Large intestine (tissue), 3 donors: Measurements from ENCODE around the gene HCFC1R1. TPM values are rescaled to one million over a fixed set of nuclear protein-coding genes. Genes with fewer than 3 reads are reported as not detected.

Source experiments
- DNase-seq, 2 donors: peaks; one replicate each; pipeline versions ENCODE4 v3.0.0 to v3.0.0-alpha.2; 2013
- H3K27ac ChIP-seq: one replicate; pipeline ENCODE4 v1.5.1; 2013; ENCODE audit warnings: low read length
- H3K27me3 ChIP-seq: 2 replicates; pipeline ENCODE4 v1.6.1; 2013; ENCODE audit warnings: low read length; ENCODE audit not compliant: control insufficient read depth, insufficient read depth
- H3K36me3 ChIP-seq: 2 replicates; pipeline ENCODE4 v1.6.1; 2013; ENCODE audit warnings: low read length; ENCODE audit not compliant: control insufficient read depth, insufficient read depth
- H3K4me1 ChIP-seq: one replicate; pipeline ENCODE4 v1.6.1; 2013; ENCODE audit warnings: low read length; ENCODE audit not compliant: control insufficient read depth, insufficient read depth
- H3K4me3 ChIP-seq: one replicate; pipeline ENCODE4 v1.5.1; 2013; ENCODE audit warnings: low read length
- H3K9me3 ChIP-seq: one replicate; pipeline ENCODE4 v1.6.1; 2013; ENCODE audit warnings: mild to moderate bottlenecking, low read depth, low read length, moderate library complexity; ENCODE audit not compliant: control insufficient read depth
- WGBS: methylation state at CpG from one replicate; pipeline ENCODE4 v1.1.5; 2013; ENCODE audit warnings: low lambda C conversion rate; ENCODE audit not compliant: insufficient coverage; 5-methylcytosine and 5-hydroxymethylcytosine counted together
- polyA plus RNA-seq: library from polyadenylated mRNA; unstranded; fragments of 120-200 nt; gene quantifications from one replicate; pipeline ENCODE4 v1.2.1, GENCODE V29; 2013

HCFC1R1 gene
- polyA plus RNA-seq, 1 donor = 57.8 TPM

DNA sequence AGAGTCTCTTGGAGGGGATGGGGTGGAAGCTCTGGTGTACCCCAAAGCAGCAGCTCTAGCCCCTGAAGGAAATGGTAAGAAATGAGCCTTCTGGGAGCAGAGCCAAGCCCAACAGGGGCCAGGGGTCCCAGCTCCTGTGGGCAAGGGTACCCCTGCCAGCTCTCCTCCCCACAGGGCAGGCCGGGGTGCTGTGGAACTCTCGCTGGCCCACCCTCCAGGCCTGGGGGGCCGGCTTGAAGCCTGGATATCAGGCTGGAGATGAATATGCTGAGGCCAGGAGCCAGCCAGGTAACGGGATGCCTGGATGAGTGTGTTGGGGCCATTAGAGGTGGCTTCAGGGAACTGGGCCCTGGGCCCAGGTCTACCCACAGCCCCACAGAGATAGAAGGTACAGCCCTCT lies 23.2 kb downstream of the HCFC1R1 start:
- no peaks in the 10 kb centered on the region for H3K36me3 ChIP-seq
- no peaks in the 10 kb centered on the region for H3K9me3 ChIP-seq
- no peak for DNase-seq
- no peak overlapping the region for H3K4me3 ChIP-seq
- WGBS = no CpG with 5 or more reads among the region's 4 CpGs
- H3K4me1 ChIP-seq = no peaks in the 10 kb centered on the region
- peaks cover 4% of the 10 kb centered on the region for H3K27me3 ChIP-seq
- no peak overlapping the region for H3K27ac ChIP-seq

DNA sequence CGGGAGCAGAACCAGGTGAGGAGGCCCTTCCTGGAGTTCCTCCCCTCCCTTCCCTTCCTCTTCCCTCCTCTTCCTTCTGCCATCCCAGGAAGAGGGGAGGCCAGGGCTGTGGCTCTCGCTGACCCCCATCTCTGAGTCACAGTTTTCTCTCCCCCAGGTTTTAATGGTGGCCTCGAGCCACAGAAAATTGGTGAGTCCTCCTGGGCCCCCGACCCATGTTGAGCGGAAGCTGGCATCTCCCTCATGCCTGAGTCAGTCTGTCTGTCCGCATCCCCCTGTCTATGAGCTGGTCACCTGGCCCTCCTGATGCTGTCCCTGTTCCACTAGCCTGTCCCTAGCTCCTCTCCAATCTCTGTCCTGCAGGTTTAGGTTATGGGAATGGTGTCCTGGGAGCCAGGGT lies 23.8 kb downstream of the HCFC1R1 start:
- no peak for DNase-seq
- Histone ChIP-seq H3K27ac (no peak overlapping the region), H3K36me3 (no peaks in the 10 kb centered on the region), H3K4me3 (no peak overlapping the region), H3K27me3 (peaks cover 3% of the 10 kb centered on the region), H3K4me1 (no peaks in the 10 kb centered on the region), H3K9me3 (no peaks in the 10 kb centered on the region)
- no CpG with 5 or more reads among the region's 6 CpGs for WGBS

DNA sequence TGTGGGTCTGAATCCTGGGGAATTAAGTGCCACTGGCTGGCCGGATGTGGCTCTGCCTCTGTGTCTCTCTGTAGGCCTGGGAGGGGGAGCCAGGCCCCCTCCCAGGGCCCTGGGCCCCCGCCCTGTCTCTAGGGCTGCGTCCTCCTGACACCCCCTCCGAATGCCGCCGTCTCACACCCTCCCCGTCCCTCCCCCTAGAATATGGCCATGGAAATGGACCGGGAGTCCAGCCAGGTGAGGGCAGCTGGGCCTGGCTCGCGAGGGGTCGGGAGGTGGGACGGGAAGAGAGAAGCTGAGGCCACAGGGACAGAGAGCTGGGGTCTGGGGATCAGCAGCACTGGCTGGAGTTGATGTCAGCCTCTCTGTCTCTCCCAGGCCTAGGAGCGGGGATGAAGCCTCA lies 27.4 kb downstream of the HCFC1R1 start:
- H3K36me3 ChIP-seq = no peaks in the 10 kb centered on the region
- DNase-seq = no peak
- H3K4me3 ChIP-seq = no peak overlapping the region
- no peaks in the 10 kb centered on the region for H3K27me3 ChIP-seq
- no CpG with 5 or more reads among the region's 13 CpGs for WGBS
- no peaks in the 10 kb centered on the region for H3K9me3 ChIP-seq
- H3K27ac ChIP-seq = no peak overlapping the region
- H3K4me1 ChIP-seq = no peaks in the 10 kb centered on the region

DNA sequence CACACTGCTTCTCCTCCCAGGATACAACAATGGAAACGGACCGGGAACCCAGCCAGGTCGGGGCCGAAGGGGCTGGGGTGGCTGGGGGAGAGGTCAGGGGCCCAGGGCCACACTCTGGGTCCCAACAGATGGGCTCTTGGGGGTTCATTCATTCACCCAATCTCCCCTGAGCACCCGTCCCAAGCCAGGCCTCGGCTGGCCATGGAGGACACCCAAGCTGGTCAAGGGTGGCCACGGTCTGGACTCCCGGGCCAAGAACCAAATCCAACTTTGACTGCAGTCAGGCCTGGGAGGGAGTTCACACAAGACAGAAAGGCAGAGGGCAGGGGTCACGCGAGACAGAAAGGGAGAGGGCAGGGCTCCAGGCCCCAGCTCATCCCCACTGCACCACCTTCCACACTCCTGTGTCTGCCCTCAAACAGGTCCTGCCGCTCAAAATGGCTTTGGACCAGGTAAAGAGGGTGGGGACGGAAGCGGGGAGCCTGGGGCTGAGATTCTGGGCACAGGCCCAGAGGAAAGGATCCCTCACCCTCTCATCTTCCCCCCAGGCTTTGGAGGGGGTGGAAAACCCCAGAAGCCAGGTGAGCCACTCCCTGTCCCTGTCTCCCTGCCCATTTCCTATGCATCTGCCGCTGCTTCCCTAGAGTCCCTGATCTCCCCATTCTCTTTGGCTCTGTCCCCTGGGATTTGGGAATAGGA lies 31.2 kb downstream of the HCFC1R1 start:
- Histone ChIP-seq H3K27ac (no peak overlapping the region), H3K36me3 (no peaks in the 10 kb centered on the region), H3K9me3 (no peaks in the 10 kb centered on the region), H3K4me3 (no peak overlapping the region), H3K4me1 (no peaks in the 10 kb centered on the region), H3K27me3 (no peaks in the 10 kb centered on the region)
- no peak for DNase-seq
- WGBS = no CpG with 5 or more reads among the region's 14 CpGs

DNA sequence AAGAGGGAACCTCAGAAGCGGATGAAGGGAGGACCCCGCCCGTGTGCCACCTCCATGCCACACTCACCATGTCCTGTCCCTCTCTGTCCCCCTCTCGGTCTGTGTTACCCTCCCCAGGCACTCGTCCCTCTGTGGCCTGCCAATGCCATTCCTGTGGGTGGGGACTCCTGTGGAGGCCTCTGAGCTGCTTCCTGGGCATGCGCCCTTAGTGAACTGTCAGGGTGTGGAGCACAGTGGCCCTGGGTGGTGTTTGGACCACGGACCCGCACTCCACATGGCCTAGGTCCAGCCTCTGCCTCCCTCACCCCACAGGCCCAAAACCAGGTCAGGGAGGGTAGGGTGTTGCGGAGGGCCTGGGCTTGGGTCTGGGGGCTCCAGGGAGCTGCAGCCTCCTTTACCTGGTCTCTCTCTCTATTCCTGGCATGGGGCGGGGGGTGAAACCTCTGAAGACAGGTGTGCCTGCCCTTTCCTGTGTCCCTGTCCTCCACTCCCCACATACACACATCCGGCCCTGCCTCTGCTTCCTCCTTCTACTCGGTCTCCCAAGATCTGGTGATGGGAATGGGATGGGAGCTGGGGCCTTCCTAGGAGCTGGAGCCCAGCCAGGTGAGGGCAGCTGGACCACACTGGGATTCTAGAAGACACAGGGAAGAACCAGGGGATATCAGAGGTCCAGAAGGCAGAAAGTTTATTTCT lies 32.0 kb downstream of the HCFC1R1 start:
- no peaks in the 10 kb centered on the region for H3K36me3 ChIP-seq
- no peaks in the 10 kb centered on the region for H3K4me1 ChIP-seq
- H3K9me3 ChIP-seq = no peaks in the 10 kb centered on the region
- no CpG with 5 or more reads among the region's 12 CpGs for WGBS
- no peaks in the 10 kb centered on the region for H3K27me3 ChIP-seq
- no peak overlapping the region for H3K27ac ChIP-seq
- DNase-seq = no peak
- no peak overlapping the region for H3K4me3 ChIP-seq

DNA sequence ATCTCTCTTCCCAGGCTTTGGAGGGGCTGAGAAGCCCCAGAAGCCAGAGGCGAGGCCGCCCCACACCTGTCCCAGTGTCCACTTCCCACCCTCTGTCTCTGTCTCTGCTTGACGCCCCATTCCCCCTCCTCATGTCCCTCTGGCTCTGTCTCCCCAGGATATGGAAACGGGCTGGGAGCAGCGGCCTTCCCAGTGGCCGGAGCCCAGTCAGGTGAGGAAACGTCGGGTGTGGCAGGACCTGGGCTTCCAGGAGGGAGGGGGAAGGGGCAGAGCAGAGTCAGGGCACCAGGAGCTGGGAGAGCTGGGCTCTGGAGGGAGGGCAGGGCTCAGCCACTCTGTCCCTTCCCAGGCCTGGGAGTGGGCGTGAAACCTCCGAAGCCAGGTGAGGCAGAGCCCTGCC lies 32.9 kb downstream of the HCFC1R1 start:
- no peak overlapping the region for H3K4me3 ChIP-seq
- no peaks in the 10 kb centered on the region for H3K4me1 ChIP-seq
- no peak overlapping the region for H3K27ac ChIP-seq
- H3K9me3 ChIP-seq = no peaks in the 10 kb centered on the region
- DNase-seq = no peak
- H3K36me3 ChIP-seq = no peaks in the 10 kb centered on the region
- WGBS = no CpG with 5 or more reads among the region's 10 CpGs
- H3K27me3 ChIP-seq = no peaks in the 10 kb centered on the region

DNA sequence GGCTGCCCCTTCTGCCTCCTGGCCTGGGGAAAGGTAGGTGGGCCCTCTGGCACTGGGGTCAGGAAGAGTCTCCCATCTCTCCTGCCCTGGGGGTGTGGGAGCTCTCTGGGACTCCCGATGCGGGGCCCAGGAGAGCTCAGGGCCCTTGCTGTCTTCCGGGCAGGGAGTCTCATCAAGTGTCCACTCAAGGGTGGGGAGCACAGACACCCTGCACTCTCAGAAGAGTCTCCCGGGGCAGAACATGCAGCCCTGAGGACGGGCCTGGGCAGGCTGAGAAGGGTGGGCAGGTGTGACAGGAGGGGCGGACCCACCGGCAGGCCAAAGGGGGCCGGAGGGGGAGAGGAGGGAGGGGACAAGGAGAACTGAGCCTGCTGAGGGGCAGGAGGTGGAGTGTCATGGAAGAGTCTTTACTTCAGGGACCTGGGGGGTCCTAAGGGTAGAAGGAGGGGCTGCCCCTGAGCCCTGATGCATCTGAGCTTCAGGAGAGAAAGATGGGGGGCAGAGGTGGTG lies 35.1 kb downstream of the HCFC1R1 start:
- no CpG with 5 or more reads among the region's 8 CpGs for WGBS
- no peaks in the 10 kb centered on the region for H3K36me3 ChIP-seq
- no peak for DNase-seq
- no peak overlapping the region for H3K4me3 ChIP-seq
- no peaks in the 10 kb centered on the region for H3K4me1 ChIP-seq
- H3K27me3 ChIP-seq = no peaks in the 10 kb centered on the region
- no peak overlapping the region for H3K27ac ChIP-seq
- H3K9me3 ChIP-seq = no peaks in the 10 kb centered on the region

DNA sequence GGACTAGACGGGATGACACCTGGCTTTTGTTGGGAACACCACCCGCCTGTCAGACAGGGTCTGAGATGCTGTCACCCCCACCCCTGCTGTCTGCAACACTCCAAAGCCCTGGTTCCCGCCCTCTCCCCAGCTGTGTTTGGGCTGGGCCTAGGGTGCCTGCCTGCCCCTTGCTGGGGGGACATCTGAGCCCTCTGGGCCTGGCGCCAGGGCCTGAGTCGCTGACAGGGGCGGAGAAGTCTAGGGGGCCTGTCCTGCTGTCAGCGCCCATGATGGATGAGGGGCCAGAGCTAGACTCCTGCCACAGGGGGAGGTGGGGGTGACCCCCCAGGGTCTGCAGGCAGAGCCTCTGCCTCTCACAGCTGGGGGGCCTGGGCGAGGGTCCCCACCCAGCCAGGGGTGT lies 35.9 kb downstream of the HCFC1R1 start:
- Histone ChIP-seq H3K4me1 (no peaks in the 10 kb centered on the region), H3K9me3 (no peaks in the 10 kb centered on the region), H3K27me3 (no peaks in the 10 kb centered on the region), H3K27ac (no peak overlapping the region), H3K4me3 (no peak overlapping the region), H3K36me3 (no peaks in the 10 kb centered on the region)
- no CpG with 5 or more reads among the region's 8 CpGs for WGBS
- DNase-seq = no peak

DNA sequence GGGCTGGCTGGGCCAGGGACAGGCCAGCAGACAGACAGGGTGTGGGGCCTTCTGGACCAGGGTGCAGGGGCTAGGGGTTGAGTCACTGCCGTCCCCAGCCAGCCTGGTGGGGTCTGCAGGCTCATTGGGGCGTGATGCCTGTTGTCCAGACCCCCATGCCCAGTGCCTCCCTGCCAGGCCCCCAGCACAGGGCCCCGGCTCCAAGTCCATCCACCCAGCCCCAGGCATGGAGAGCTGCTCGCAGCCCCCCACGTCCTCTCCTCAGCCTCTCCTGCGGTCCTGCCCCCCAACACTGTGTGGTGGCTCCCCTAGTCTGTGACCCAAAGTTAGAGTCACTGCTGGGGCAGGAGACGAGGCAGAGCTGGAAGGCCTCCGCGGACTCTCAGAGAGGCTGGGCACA lies 36.5 kb downstream of the HCFC1R1 start:
- Histone ChIP-seq H3K4me1 (no peaks in the 10 kb centered on the region), H3K27me3 (no peaks in the 10 kb centered on the region), H3K4me3 (no peak overlapping the region), H3K36me3 (no peaks in the 10 kb centered on the region), H3K27ac (no peak overlapping the region), H3K9me3 (no peaks in the 10 kb centered on the region)
- WGBS = no CpG with 5 or more reads among the region's 9 CpGs
- no peak for DNase-seq

DNA sequence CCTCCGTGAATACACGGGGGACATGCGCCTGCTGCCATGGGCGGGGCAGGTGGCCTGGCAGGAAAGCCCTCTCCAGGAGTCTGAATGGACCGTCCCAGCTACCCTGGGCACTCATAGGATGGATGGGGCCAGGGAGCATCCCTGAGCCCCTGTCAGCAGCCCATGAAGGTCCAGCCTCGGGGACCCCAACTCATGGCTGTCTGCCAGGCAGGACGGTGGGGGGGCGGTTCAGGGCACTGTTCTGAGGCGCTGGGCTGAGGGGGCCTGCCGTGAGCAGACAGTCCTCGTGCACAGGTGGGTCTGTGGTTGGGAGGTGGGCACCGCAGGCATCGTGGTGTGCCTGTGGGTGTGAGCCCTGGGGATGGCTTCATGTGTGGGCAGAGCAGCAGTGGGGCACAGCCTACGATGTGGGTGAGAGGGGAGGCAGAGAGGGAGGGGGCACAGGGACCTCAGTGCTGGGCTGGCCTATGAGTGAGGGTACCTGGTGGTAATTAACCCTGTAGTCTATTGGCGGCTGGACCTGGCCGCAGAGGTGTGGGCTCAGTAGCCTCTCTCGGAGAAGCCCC lies 37.0 kb downstream of the HCFC1R1 start:
- no peaks in the 10 kb centered on the region for H3K27me3 ChIP-seq
- no peak overlapping the region for H3K27ac ChIP-seq
- H3K4me1 ChIP-seq = no peaks in the 10 kb centered on the region
- H3K4me3 ChIP-seq = no peak overlapping the region
- WGBS = no CpG with 5 or more reads among the region's 17 CpGs
- no peaks in the 10 kb centered on the region for H3K36me3 ChIP-seq
- no peaks in the 10 kb centered on the region for H3K9me3 ChIP-seq
- DNase-seq = no peak
